ENCODE results near the gene GRM8. TPM values are rescaled to one million over a fixed set of nuclear protein-coding genes. Genes with fewer than 3 reads are reported as not detected.
A peak's percentile ranks its signal among the peaks of the same experiment; 100 is the strongest.

The GRM8 gene
- total and polyA plus RNA-seq, 10 of the 15 experiments (the other 5 are each of a cell fraction or from before 2014, with no cell fraction given), result 0.33 to 7.1 (median 0.45) TPM; not detected in 2

DNA sequence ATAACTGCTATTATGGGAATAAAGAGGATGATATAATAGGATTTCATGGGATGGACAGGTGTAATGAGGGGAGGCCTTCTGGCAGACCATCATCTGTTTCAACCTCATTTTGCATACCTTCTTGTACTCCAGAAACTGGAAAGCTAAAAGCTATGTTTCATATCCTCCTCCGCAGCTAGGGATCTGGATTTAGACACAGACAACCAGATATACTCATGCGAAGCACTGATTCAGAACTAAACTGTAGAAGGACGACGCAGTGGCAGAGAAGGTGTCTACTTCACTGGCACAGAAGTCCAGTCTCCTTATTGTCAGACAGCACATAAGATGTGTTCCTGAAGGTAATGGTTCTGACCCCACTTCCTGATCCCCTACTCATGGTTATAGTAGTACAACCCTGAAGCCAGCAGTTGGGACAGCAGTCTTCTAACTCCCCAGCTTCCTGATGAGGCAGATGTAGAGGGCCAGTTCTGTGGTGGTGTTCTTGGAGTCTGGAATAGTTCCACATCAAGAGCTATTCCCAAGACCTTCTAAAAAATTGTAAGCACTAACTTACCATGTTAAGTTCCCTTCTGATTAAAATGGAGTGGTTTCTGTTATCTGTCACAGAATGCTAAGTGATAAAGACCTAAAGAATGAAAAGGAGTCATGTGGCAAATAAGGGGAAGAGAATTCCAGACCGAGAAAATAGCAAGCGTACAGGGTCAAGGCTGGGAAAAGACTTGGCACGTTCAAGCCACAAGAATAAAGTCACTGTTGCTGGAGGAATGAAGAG, 550.3 kb downstream of the GRM8 start (continued):
- TF ChIP-seq PRDM15 (CRISPR knock-in tag; IDR thresholded peaks at IDR 0.05) (no peak), STAT3 (IDR thresholded peaks at IDR 0.05; ENCODE audit: low read depth, low read length) (0 out of 2 replicates have a peak, but pooled peaks have one; percentile 56), POLR2AphosphoS5 (IDR thresholded peaks at IDR 0.05; ENCODE audit: low read length) (peak; percentile 84), MEF2B (IDR thresholded peaks at IDR 0.05; ENCODE audit: partially characterized antibody, poor library complexity, severe bottlenecking) (peak; percentile 60), GATAD2B (conservative IDR thresholded peaks at IDR 0.05; ENCODE audit: low read depth) (no peak), SP1 (IDR thresholded peaks at IDR 0.05; ENCODE audit: low read depth, low read length) (peak; percentile 24), EED (IDR thresholded peaks at IDR 0.05; ENCODE audit: low read depth) (peak; percentile 95), CHD4 (IDR thresholded peaks at IDR 0.05) (no peak), IRF4 (IDR thresholded peaks at IDR 0.05; ENCODE audit: low read depth, low read length) (peak; percentile 87), PBX3 (IDR thresholded peaks at IDR 0.05; ENCODE audit: insufficient replicate concordance, low read depth, low read length) (no peak), SRF (IDR thresholded peaks at IDR 0.05; ENCODE audit: low read depth in 2 of 2, low read length in 2 of 2) (no peak), NFYA (IDR thresholded peaks at IDR 0.05; ENCODE audit: borderline replicate concordance, low read depth, low read length) (no peak), POU2F2 (IDR thresholded peaks at IDR 0.05; ENCODE audit: borderline replicate concordance, low read depth, low read length) (peak; percentile 73; the same call in 2 of the 3 replicates), SUZ12 (IDR thresholded peaks at IDR 0.05; ENCODE audit: unreplicated experiment) (no peak), TAF1 (IDR thresholded peaks at IDR 0.05; ENCODE audit: borderline replicate concordance, low read depth, low read length) (0 out of 2 replicates have a peak, but pooled peaks have one; percentile 60), CHD1 (IDR thresholded peaks at IDR 0.05; ENCODE audit: low read depth, low read length) (no peak)
- TF ChIP-seq, protein P1, sequence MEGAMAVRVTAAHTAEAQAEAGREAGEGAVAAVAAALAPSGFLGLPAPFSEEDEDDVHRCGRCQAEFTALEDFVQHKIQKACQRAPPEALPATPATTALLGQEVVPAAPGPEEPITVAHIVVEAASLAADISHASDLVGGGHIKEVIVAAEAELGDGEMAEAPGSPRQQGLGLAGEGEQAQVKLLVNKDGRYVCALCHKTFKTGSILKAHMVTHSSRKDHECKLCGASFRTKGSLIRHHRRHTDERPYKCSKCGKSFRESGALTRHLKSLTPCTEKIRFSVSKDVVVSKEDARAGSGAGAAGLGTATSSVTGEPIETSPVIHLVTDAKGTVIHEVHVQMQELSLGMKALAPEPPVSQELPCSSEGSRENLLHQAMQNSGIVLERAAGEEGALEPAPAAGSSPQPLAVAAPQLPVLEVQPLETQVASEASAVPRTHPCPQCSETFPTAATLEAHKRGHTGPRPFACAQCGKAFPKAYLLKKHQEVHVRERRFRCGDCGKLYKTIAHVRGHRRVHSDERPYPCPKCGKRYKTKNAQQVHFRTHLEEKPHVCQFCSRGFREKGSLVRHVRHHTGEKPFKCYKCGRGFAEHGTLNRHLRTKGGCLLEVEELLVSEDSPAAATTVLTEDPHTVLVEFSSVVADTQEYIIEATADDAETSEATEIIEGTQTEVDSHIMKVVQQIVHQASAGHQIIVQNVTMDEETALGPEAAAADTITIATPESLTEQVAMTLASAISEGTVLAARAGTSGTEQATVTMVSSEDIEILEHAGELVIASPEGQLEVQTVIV (IDR thresholded peaks at IDR 0.05; ENCODE audit: borderline replicate concordance, partially characterized antibody), result no peak
- TF ChIP-seq, protein P2, sequence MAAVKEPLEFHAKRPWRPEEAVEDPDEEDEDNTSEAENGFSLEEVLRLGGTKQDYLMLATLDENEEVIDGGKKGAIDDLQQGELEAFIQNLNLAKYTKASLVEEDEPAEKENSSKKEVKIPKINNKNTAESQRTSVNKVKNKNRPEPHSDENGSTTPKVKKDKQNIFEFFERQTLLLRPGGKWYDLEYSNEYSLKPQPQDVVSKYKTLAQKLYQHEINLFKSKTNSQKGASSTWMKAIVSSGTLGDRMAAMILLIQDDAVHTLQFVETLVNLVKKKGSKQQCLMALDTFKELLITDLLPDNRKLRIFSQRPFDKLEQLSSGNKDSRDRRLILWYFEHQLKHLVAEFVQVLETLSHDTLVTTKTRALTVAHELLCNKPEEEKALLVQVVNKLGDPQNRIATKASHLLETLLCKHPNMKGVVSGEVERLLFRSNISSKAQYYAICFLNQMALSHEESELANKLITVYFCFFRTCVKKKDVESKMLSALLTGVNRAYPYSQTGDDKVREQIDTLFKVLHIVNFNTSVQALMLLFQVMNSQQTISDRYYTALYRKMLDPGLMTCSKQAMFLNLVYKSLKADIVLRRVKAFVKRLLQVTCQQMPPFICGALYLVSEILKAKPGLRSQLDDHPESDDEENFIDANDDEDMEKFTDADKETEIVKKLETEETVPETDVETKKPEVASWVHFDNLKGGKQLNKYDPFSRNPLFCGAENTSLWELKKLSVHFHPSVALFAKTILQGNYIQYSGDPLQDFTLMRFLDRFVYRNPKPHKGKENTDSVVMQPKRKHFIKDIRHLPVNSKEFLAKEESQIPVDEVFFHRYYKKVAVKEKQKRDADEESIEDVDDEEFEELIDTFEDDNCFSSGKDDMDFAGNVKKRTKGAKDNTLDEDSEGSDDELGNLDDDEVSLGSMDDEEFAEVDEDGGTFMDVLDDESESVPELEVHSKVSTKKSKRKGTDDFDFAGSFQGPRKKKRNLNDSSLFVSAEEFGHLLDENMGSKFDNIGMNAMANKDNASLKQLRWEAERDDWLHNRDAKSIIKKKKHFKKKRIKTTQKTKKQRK (IDR thresholded peaks at IDR 0.05; ENCODE audit: low read depth, low read length), result no peak

Measured in GM12878 (cell line).